ENCODE data around the gene MRAP2.

MRAP2 gene

DNA sequence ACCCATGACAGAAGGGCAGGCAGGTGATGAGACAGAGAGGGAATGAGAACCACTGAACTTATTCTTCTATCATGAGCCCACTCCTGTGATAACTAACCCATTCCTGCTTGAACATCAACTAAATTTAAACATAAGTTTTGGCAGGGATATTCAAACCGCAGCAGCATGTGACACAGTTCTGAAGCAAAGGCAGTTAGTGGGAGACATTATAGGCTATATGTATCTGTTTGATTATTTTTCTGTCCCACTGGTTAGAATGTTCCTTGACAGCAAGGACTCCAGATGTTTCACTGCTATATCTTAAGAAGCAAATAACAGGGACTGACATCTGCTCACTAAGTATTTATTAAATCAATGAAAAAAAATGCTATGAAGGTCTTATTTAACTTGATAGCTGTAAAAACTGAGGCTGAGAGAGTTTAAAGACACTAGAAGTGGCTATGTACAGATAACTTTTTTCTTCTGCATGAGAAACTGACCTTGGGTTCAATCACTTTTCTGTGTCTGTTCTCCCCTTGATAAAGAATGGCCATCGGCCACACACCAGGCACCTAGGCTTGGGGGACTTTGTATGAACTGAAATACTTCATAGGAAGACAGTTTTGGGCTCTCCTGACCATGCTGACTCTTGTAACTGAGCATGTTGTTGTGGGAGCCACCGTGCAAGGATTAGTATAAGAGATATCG is 102.9 kb downstream of the MRAP2 start:
- no peak overlapping the region for H3K4me3 ChIP-seq (ENCODE audit: low read length)
- TF ChIP-seq, protein P1, sequence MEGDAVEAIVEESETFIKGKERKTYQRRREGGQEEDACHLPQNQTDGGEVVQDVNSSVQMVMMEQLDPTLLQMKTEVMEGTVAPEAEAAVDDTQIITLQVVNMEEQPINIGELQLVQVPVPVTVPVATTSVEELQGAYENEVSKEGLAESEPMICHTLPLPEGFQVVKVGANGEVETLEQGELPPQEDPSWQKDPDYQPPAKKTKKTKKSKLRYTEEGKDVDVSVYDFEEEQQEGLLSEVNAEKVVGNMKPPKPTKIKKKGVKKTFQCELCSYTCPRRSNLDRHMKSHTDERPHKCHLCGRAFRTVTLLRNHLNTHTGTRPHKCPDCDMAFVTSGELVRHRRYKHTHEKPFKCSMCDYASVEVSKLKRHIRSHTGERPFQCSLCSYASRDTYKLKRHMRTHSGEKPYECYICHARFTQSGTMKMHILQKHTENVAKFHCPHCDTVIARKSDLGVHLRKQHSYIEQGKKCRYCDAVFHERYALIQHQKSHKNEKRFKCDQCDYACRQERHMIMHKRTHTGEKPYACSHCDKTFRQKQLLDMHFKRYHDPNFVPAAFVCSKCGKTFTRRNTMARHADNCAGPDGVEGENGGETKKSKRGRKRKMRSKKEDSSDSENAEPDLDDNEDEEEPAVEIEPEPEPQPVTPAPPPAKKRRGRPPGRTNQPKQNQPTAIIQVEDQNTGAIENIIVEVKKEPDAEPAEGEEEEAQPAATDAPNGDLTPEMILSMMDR (conservative IDR thresholded peaks at IDR 0.05; ENCODE audit: low read depth, low read length), result no peak
- no peak for DNase-seq (ENCODE audit: low read depth)

- H3K4me3 ChIP-seq (ENCODE audit: low read length), result no peak overlapping the region
- TF ChIP-seq, protein P1 (conservative IDR thresholded peaks at IDR 0.05; ENCODE audit: low read depth, low read length), result no peak
Observed at GRCh38 chr6:84137051-84137375, 103.4 kb downstream of the MRAP2 start.

GRCh38 chr6:84137989-84138575 is 104.5 kb downstream of the MRAP2 start:
- TF ChIP-seq, protein P1 (conservative IDR thresholded peaks at IDR 0.05; ENCODE audit: low read depth, low read length), result no peak
- DNase-seq (ENCODE audit: low read depth), result no peak
- no peak overlapping the region for H3K4me3 ChIP-seq (ENCODE audit: low read length)

More at GRCh38 chr6:84137051-84137375, 103.4 kb downstream of the MRAP2 start:
- no peak for DNase-seq (ENCODE audit: low read depth)

DNA sequence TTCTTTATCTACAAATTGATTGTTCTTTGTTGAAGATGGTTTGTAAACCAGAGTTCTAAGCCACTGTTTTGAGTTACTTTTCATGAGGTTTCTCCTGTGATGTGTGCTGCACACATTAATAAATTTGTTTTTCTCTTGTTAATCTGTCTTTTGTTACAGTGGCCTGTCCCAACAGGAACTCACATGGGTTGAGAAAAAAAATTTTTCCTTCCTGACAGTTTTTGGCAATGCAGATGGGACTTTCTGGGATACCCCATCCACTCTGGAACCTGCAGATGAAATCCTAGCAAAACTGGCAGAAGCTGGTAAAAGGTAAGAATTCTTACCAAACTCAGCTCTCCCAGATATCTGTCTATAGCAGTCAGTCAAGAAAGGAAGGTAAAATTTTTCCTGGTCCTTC is 105.7 kb downstream of the MRAP2 start:
- TF ChIP-seq, protein P1 (conservative IDR thresholded peaks at IDR 0.05; ENCODE audit: low read depth, low read length), result no peak
- H3K4me3 ChIP-seq (ENCODE audit: low read length), result no peak overlapping the region
- no peak for DNase-seq (ENCODE audit: low read depth)
